Neural progenitor cell (in vitro differentiated cells): Measurements from ENCODE around the gene PRR16. TPM values are rescaled to one million over a fixed set of nuclear protein-coding genes. Genes with fewer than 3 reads are reported as not detected.
"Not testable (repeated sequence)": the region's sequence is repeated elsewhere in the genome, so short reads cannot be mapped to it uniquely, and the experiment has no call there.

Source experiments
- DNase-seq: peaks from one replicate; pipeline ENCODE4 v3.0.0-alpha.2; 2016; ENCODE audit warnings: low spot score
- H2AFZ ChIP-seq: fragments of 200-600 bp; sonication (generic); replicated peaks from 2 replicates; pipeline ENCODE4 v1.6.1; 2016; ENCODE audit warnings: antibody characterized with exemption
- H3F3A ChIP-seq: fragments of 200-600 bp; sonication (generic); 2 replicates; pipeline ENCODE4 v1.6.1; 2016; ENCODE audit warnings: antibody characterized with exemption, low read depth
- H3K27ac ChIP-seq: fragments of 200-600 bp; sonication (generic); 2 replicates; pipeline ENCODE4 v1.5.1; 2016; ENCODE audit warnings: mild to moderate bottlenecking
- H3K27me3 ChIP-seq: fragments of 200-600 bp; sonication (generic); 2 replicates; pipeline ENCODE4 v1.6.1; 2016; ENCODE audit warnings: mild to moderate bottlenecking, moderate library complexity
- H3K36me3 ChIP-seq: fragments of 200-600 bp; sonication (generic); 2 replicates; pipeline ENCODE4 v1.5.1; 2016
- H3K4me1 ChIP-seq: fragments of 200-600 bp; sonication (generic); 2 replicates; pipeline ENCODE4 v1.6.1; 2016; ENCODE audit warnings: mixed run types
- H3K4me2 ChIP-seq: fragments of 200-600 bp; sonication (generic); 2 replicates; pipeline ENCODE4 v1.6.1; 2016
- H3K4me3 ChIP-seq: fragments of 200-600 bp; sonication (generic); 2 replicates; pipeline ENCODE4 v1.5.1; 2016
- H3K79me2 ChIP-seq: fragments of 200-600 bp; sonication (generic); 2 replicates; pipeline ENCODE4 v1.6.1; 2016; ENCODE audit warnings: low read depth
- H3K9ac ChIP-seq: fragments of 200-600 bp; sonication (generic); 2 replicates; pipeline ENCODE4 v1.6.1; 2016
- H3K9me3 ChIP-seq: fragments of 200-600 bp; sonication (generic); 2 replicates; pipeline ENCODE4 v1.5.1; 2016; ENCODE audit warnings: low read depth
- H4K20me1 ChIP-seq: fragments of 200-600 bp; sonication (generic); 2 replicates; pipeline ENCODE4 v1.6.1; 2016; ENCODE audit warnings: low read depth
- H3K27ac Mint-ChIP-seq: 3 replicates; pipeline ENCODE4 v1.8.0; 2021; ENCODE audit warnings: mixed read lengths
- H3K27me3 Mint-ChIP-seq: 2 replicates; pipeline ENCODE4 v1.8.0; 2022; ENCODE audit warnings: low read depth, mild to moderate bottlenecking, inconsistent platforms, moderate library complexity, mixed read lengths; ENCODE audit not compliant: insufficient read depth
- H3K36me3 Mint-ChIP-seq: 3 replicates; pipeline ENCODE4 v1.8.0; 2021; ENCODE audit warnings: mixed read lengths
- H3K4me1 Mint-ChIP-seq: 3 replicates; pipeline ENCODE4 v1.8.0; 2021; ENCODE audit warnings: mixed read lengths
- H3K4me3 Mint-ChIP-seq: 3 replicates; pipeline ENCODE4 v1.8.0; 2021; ENCODE audit warnings: mild to moderate bottlenecking, moderate library complexity, mixed read lengths
- H3K9me3 Mint-ChIP-seq: 3 replicates; pipeline ENCODE4 v1.8.0; 2020; ENCODE audit warnings: mixed read lengths
- CTCF ChIP-seq: fragments of 200-600 bp; sonication (generic); IDR thresholded peaks from 2 replicates; pipeline ENCODE4 v1.5.1; 2017; ENCODE audit warnings: antibody characterized with exemption, mild to moderate bottlenecking
- EZH2 ChIP-seq: fragments of 200-600 bp; sonication (generic); IDR thresholded peaks from 2 replicates; pipeline ENCODE4 v1.6.1; 2017; ENCODE audit warnings: antibody characterized with exemption, mild to moderate bottlenecking, moderate library complexity
- EZH2phosphoT487 ChIP-seq: fragments of 200-600 bp; sonication (generic); IDR thresholded peaks from 2 replicates; pipeline ENCODE4 v1.6.1; 2017; ENCODE audit warnings: antibody characterized with exemption
- total RNA-seq: library from RNA; depleted of rRNA; stranded (reverse); fragments of >200 nt; gene quantifications from 2 replicates; pipeline ENCODE4 v1.2.3, GENCODE V29; 2015; ENCODE audit warnings: low replicate concordance

PRR16 gene
- total RNA-seq = 0.12 TPM in 1 of 2 replicates, not detected in the other

GRCh38 chr5:120463991-120464626 is at the start of gene PRR16:
Gene PRR16, plus strand, starts transcription at chr5:120464300.
- Mint-ChIP-seq H3K9me3 (no peaks in the 10 kb centered on the region), H3K4me3 (peak within 1 kb of the TSS; percentile 92), H3K27me3 (no peaks in the 10 kb centered on the region), H3K27ac (no peak within 1 kb of the TSS), H3K4me1 (peaks cover 26% of the 10 kb centered on the region), H3K36me3 (no peaks in the 10 kb centered on the region)
- Histone ChIP-seq H3K27ac (no peak within 1 kb of the TSS), H3K36me3 (no peaks in the 10 kb centered on the region), H3K4me1 (peaks cover 29% of the 10 kb centered on the region), H3K4me3 (peak within 1 kb of the TSS; percentile 68), H3K9me3 (no peaks in the 10 kb centered on the region), H3K79me2 (no peaks in the 10 kb centered on the region), H3K9ac (no peak within 1 kb of the TSS), H3K27me3 (peaks cover 54% of the 10 kb centered on the region), H3F3A (peaks cover 17% of the 10 kb centered on the region), H2AFZ (peak within 1 kb of the TSS; percentile 87), H4K20me1 (peaks cover 5% of the 10 kb centered on the region), H3K4me2 (peak within 1 kb of the TSS; percentile 97)
- DNase-seq = peak; percentile 89
- TF ChIP-seq EZH2phosphoT487 = no peak
- no peak for TF ChIP-seq EZH2
- TF ChIP-seq CTCF = peak; percentile 37

- no peak overlapping the region for H3K27ac Mint-ChIP-seq
- no peaks in the 10 kb centered on the region for H3K27me3 Mint-ChIP-seq
- Histone ChIP-seq H3K9me3 (no peaks in the 10 kb centered on the region), H3K36me3 (no peaks in the 10 kb centered on the region), H2AFZ (no peak overlapping the region), H3K9ac (no peak overlapping the region), H3K27ac (no peak overlapping the region), H3K4me3 (no peak overlapping the region), H3K27me3 (no peaks in the 10 kb centered on the region), H4K20me1 (no peaks in the 10 kb centered on the region), H3K4me1 (peaks cover 6% of the 10 kb centered on the region), H3K79me2 (no peaks in the 10 kb centered on the region), H3F3A (no peaks in the 10 kb centered on the region), H3K4me2 (no peak overlapping the region)
- H3K36me3 Mint-ChIP-seq = no peaks in the 10 kb centered on the region
- no peak for TF ChIP-seq EZH2
- TF ChIP-seq EZH2phosphoT487 = no peak
- no peak overlapping the region for H3K4me3 Mint-ChIP-seq
- no peaks in the 10 kb centered on the region for H3K4me1 Mint-ChIP-seq
- DNase-seq = no peak
- H3K9me3 Mint-ChIP-seq = peaks cover 8% of the 10 kb centered on the region
Observed at GRCh38 chr5:120415985-120416384, 48.1 kb upstream of the PRR16 start.

GRCh38 chr5:120419127-120419526 is 45.0 kb upstream of the PRR16 start:
- peaks cover under 1% of the 10 kb centered on the region for H3K9me3 Mint-ChIP-seq
- Histone ChIP-seq H2AFZ (peak overlapping the region; percentile 58), H3K9ac (no peak overlapping the region), H3K79me2 (no peaks in the 10 kb centered on the region), H3K4me2 (no peak overlapping the region), H3K36me3 (no peaks in the 10 kb centered on the region), H3K9me3 (no peaks in the 10 kb centered on the region), H3K4me3 (no peak overlapping the region), H3K4me1 (peaks cover 6% of the 10 kb centered on the region), H3F3A (no peaks in the 10 kb centered on the region), H4K20me1 (no peaks in the 10 kb centered on the region), H3K27ac (no peak overlapping the region), H3K27me3 (no peaks in the 10 kb centered on the region)
- TF ChIP-seq CTCF (no peak), EZH2phosphoT487 (no peak), EZH2 (no peak)
- peak; percentile 8 for DNase-seq
- H3K4me3 Mint-ChIP-seq = no peak overlapping the region
- no peaks in the 10 kb centered on the region for H3K4me1 Mint-ChIP-seq
- H3K27ac Mint-ChIP-seq = no peak overlapping the region
- no peaks in the 10 kb centered on the region for H3K36me3 Mint-ChIP-seq
- H3K27me3 Mint-ChIP-seq = no peaks in the 10 kb centered on the region

- not testable (repeated sequence) for H3K36me3 Mint-ChIP-seq, H3K27ac Mint-ChIP-seq, H3K27ac ChIP-seq, H2AFZ ChIP-seq, H3K79me2 ChIP-seq, H3F3A ChIP-seq, H3K27me3 Mint-ChIP-seq, H3K4me1 Mint-ChIP-seq, H3K27me3 ChIP-seq, H3K4me3 ChIP-seq, H3K4me1 ChIP-seq, H3K36me3 ChIP-seq, H3K9me3 ChIP-seq, H4K20me1 ChIP-seq, H3K9ac ChIP-seq, DNase-seq, H3K4me2 ChIP-seq, H3K4me3 Mint-ChIP-seq
- H3K9me3 Mint-ChIP-seq = peaks cover 29% of the 10 kb centered on the region
Observed at GRCh38 chr5:120426633-120427275, 37.3 kb upstream of the PRR16 start.
